CD4-positive, alpha-beta T cell treated with Interleukin-6 at 100 ng/mL for 8 hours (primary cell): ENCODE measurements around the gene STX1A.
"Not testable (repeated sequence)": the region's sequence is repeated elsewhere in the genome, so short reads cannot be mapped to it uniquely, and the experiment has no call there.

Experiments
- DNase-seq: peaks from one replicate; pipeline ENCODE4 v3.0.0-alpha.2; 2020; ENCODE audit warnings: mixed read lengths, low spot score

Gene STX1A

DNA sequence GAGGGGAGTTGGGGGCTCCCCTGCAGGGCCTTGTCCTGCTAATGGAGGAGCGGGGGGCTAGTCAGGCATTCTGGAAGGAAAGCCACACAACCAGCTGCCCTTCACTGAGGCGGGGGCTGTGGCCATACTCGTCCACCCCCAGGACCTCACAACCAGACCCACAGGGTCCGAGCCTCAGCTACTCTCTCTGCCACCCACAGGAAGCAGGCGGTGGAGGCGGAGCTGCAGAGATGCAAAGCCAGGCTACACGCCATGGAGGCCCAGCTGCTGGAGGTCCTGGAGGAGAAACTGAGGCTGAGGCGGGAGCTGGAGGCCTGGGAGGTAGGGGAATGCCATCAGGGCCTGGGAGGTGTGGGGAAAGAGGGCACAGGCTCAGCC lies 16.0 kb upstream of the STX1A start:
- no peak for DNase-seq

DNA sequence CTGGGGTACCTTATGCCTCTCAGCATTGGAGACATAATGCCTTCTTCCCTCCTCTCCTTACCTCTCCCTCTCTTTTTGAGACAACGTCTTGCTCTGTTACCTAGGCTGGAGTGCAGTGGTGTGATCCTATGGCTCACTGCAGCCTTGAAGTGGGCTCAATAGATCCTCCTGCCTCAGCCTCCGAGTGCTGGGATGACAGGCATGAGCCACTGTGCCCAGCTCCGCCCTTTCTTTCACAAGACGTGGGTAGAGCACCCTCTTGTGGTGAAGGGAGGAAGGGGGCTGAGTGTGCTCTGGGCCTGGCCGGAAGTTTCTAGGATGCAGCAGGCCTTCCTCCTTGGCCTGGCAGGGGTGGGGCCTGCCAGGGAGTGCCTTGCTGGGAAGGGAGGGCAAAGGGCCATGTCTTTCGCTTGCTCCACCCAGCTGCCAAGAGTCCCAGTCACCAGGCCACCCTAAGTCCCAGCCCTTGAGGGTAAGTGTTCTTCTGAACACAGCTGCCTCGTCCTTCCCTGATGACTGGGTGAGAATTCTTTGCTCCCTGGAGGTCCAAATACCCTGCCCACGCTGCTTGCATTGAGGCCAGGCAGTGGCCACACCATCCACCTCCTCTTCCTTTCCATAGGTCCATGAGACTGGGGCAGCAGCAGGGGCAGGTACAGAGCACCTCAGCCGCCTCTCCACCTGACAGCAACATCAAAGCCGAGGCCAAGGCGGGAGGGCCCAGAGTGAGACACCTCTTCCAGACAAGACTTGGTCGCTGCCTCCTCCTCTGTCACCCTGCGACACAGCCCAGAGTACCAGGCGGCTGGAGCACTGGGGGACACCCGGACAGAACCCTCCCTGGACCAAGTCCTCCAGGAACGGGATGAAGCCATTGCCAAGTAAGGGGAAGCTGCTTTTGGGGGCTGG lies 15.4 kb upstream of the STX1A start:
- DNase-seq: peak; percentile 84

- no peak for DNase-seq
These were observed 12.9 kb upstream of the STX1A start for GRCh38 chr7:73732397-73732796.

DNA sequence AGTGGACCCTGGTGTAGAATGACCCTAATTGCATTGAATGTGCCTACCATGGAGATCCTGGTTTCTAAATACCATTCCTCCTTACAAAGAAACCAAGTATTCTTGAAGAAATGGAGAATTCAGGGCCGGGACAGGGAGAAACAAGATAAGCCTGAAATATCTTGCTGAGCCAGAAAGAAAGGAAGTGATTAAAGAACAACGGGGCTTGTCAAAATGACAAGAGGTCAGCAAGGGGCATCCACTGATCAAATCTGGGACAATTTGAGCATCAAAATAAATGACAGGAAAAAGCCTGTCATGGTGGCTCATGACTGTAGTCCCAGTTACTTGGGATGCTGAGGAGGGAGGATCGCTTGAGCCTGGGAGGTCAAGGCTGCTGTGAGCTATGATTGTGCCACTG lies 11.0 kb upstream of the STX1A start:
- DNase-seq: no peak

DNA sequence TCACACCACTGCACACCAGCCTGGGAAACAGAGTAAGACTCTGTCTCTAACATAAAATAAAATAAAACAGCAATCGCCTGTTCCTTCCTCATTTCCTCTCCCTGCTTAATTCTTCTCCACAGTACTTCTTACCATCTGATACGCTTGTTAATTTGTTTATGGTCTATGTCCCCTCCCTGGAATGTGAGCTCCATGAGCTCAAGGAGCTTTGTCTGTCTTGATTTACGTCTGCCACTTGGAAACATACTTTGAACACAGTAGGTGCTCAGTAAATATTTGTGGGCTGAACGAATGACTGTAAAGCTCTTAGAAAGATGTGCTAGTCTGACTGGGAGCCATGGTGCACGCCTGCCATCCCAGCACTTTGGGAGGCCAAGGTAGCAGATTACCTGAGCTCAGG lies 9.1 kb upstream of the STX1A start:
- DNase-seq: no peak

- no peak for DNase-seq
These were observed 8.5 kb upstream of the STX1A start for GRCh38 chr7:73727952-73728351.

GRCh38 chr7:73726083-73726466 lies 6.6 kb upstream of the STX1A start:
- no peak for DNase-seq

GRCh38 chr7:73723813-73724212 lies 4.3 kb upstream of the STX1A start:
- no peak for DNase-seq

- no peak for DNase-seq
These were observed 3.3 kb upstream of the STX1A start for GRCh38 chr7:73722785-73723184.

GRCh38 chr7:73722182-73722581 lies 2.7 kb upstream of the STX1A start:
- not testable (repeated sequence) for DNase-seq

- no peak for DNase-seq
These were observed 1.9 kb upstream of the STX1A start for GRCh38 chr7:73721377-73721817.

- DNase-seq: not testable (repeated sequence)
These were observed 974 bp upstream of the STX1A start for GRCh38 chr7:73720443-73720842.

GRCh38 chr7:73719806-73720169 lies 319 bp upstream of the STX1A start:
- DNase-seq: no peak

DNA sequence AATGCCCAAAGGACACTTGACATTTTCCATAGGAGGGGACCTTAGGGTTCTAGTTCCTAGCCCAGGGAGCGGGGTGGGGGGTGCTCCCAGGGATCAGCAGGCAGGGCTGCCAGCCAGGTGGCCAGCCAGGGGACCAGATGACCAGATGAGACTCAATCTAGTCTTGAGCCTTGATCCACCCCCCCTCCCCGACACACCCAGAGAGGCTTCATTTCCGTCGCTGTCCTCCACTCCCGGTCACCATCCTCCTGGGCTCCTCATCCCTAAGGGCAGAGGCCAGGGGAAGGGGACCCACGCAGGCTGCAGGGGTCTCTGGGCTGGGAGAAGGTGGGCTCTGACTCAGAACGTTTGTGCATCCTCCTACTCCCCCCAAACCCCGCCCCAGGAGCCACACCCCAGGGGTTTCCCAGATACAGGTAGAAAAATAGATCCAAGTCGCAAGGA lies 1.0 kb downstream of the STX1A start:
- no peak for DNase-seq

- DNase-seq: peak; percentile 75
These were observed 1.5 kb downstream of the STX1A start for GRCh38 chr7:73717991-73718405.

GRCh38 chr7:73717025-73717807 lies 2.3 kb downstream of the STX1A start:
- DNase-seq: no peak

DNA sequence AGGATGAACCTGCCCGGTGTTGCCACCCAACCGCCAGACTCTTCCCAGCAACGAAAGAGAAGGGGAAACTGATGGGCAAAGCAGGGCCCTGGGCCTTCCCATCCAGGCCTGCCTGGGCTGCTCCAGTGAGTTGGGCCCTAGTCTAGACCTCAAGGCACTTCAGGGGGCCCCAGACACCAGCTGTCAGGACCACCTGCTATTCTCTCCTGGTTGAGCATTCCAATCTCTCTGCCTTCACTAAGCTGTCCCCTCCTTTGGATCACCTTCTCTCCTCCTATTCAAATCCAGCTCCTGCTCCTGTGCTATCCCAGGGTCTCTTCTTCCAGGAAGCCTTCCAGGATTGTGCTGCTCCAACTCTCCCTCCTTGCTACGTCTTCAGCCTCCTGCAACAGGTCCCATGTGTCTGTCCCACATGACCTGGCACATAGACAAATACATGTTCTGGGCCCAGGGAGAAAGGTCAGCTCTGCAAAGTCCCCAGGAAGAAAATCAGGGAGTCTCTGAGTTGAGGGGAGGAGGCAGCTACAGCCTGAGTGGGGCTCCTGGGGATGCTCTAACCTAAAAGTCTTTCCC lies 3.1 kb downstream of the STX1A start:
- DNase-seq: no peak

- DNase-seq: no peak
These were observed 3.7 kb downstream of the STX1A start for GRCh38 chr7:73715648-73716317.

- not testable (repeated sequence) for DNase-seq
These were observed 6.2 kb downstream of the STX1A start for GRCh38 chr7:73713319-73713718.

DNA sequence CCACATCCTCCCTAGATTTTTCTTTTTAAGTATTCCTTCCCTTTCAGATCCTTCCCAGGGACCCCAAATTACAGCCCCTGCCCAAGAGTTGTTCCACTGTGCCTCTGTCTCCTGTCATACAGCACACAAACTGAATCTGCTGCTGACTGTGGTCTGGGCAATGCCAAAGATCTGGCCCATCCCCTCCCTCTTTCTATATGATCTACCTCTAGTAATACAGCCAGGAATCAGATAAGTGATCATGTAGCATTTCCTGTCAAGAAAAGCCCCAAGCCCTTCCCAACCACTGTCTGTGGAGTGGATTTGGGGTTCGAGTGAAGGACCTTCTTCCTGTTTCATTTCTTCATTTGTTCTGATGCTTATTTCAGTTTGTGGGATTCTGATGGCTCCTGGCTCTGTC lies 6.7 kb downstream of the STX1A start:
- DNase-seq: no peak

- no peak for DNase-seq
These were observed 10.4 kb downstream of the STX1A start for GRCh38 chr7:73708961-73709549.
